ENCODE results near the gene ADARB1.

Gene ADARB1

DNA sequence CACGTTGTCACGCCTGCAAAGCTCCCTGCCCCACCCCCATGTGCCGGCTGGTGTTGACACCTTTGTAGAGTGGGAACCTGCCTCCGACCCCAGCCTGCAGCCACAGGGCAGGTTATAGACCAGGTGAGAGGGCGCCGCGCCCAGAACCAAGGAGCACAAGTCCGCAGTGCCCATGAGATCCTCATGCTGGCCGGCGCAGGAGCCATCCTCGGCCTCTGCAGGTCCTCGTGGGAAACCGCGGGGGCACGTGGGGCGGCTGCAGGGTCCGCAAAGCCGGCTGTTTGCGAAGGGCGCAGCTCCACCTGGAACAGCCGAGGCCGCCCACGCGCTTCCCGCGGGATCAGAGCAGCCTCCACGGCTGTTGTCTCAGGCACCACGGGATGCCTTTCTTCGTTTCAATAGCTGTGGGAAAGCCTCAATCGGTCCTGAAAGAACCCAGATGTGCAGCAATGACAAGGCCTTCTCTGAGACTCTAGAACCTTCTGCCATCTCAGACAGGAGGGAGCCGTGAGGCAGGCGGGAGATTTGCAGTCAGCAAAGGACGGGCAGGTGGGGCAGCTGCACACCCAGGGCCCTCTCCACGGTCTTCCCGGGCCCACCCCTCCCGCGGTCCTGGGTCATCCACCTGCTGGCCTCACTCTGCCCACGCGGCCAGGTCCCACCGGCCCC lies 183.4 kb downstream of the ADARB1 start:
- no peaks in the 10 kb centered on the region for H3F3A ChIP-seq (ENCODE audit: insufficient read depth, low read length)
- no peaks in the 10 kb centered on the region for H3K27me3 ChIP-seq (ENCODE audit: insufficient read depth, low read length)
- no peak for TF ChIP-seq EZH2 (IDR thresholded peaks at IDR 0.05; ENCODE audit: borderline replicate concordance, low read length)
- TF ChIP-seq, protein P1, sequence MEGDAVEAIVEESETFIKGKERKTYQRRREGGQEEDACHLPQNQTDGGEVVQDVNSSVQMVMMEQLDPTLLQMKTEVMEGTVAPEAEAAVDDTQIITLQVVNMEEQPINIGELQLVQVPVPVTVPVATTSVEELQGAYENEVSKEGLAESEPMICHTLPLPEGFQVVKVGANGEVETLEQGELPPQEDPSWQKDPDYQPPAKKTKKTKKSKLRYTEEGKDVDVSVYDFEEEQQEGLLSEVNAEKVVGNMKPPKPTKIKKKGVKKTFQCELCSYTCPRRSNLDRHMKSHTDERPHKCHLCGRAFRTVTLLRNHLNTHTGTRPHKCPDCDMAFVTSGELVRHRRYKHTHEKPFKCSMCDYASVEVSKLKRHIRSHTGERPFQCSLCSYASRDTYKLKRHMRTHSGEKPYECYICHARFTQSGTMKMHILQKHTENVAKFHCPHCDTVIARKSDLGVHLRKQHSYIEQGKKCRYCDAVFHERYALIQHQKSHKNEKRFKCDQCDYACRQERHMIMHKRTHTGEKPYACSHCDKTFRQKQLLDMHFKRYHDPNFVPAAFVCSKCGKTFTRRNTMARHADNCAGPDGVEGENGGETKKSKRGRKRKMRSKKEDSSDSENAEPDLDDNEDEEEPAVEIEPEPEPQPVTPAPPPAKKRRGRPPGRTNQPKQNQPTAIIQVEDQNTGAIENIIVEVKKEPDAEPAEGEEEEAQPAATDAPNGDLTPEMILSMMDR (IDR thresholded peaks at IDR 0.05; ENCODE audit: low read length), result no peak
- H3K9me3 ChIP-seq (ENCODE audit: low read length), result no peaks in the 10 kb centered on the region
- no peaks in the 10 kb centered on the region for H3K79me2 ChIP-seq (ENCODE audit: insufficient read depth, low read length)
- no peak overlapping the region for H3K4me3 ChIP-seq (ENCODE audit: low read depth, low read length, poor library complexity, severe bottlenecking)
- no peaks in the 10 kb centered on the region for H3K9me2 ChIP-seq (ENCODE audit: low read depth, low read length)
- no peaks in the 10 kb centered on the region for H3K36me3 ChIP-seq (ENCODE audit: insufficient read depth, low read length)
- no peaks in the 10 kb centered on the region for H4K20me1 ChIP-seq (ENCODE audit: insufficient read depth, low read length)
- H2AFZ ChIP-seq (ENCODE audit: low read length), result no peak overlapping the region
- H3K4me1 ChIP-seq (ENCODE audit: insufficient read depth, low read length, severe bottlenecking), result peaks cover 22% of the 10 kb centered on the region
- no peak overlapping the region for H3K9ac ChIP-seq (ENCODE audit: low read length)
- H3K27ac ChIP-seq (ENCODE audit: low read depth, low read length, poor library complexity, severe bottlenecking), result no peak overlapping the region
- no peak overlapping the region for H3K4me2 ChIP-seq (ENCODE audit: low read length)

DNA sequence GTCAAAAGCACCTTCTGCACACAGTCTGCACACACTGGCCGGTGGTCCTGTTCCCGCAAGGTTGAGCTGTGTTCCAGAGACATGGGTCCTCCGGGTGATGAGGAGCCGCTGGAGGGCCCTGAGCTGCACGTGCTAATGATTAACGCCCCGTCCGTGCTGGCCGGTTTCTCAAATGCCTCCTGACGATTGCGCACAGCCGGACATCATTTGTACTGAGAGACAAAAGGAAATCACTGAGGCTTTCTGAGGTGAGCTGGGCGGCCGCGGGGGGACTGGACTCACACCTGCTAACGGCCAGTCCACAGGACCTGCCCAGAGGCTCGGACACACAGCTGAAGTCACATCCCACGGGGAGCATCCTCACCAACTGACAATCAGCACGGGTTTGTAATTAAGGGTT lies 184.1 kb downstream of the ADARB1 start:
- peaks cover 3% of the 10 kb centered on the region; the same call in 1 of the 2 replicates for H3K36me3 ChIP-seq (ENCODE audit: insufficient read depth, low read length)
- H3K9me2 ChIP-seq (ENCODE audit: low read depth, low read length), result no peaks in the 10 kb centered on the region
- H4K20me1 ChIP-seq (ENCODE audit: insufficient read depth, low read length), result no peaks in the 10 kb centered on the region
- H2AFZ ChIP-seq (ENCODE audit: low read length), result no peak overlapping the region
- H3K4me1 ChIP-seq (ENCODE audit: insufficient read depth, low read length, severe bottlenecking), result peaks cover 22% of the 10 kb centered on the region
- H3K4me2 ChIP-seq (ENCODE audit: low read length), result no peak overlapping the region
- TF ChIP-seq, protein P1 (IDR thresholded peaks at IDR 0.05; ENCODE audit: low read length), result no peak
- TF ChIP-seq EZH2 (IDR thresholded peaks at IDR 0.05; ENCODE audit: borderline replicate concordance, low read length), result no peak
- H3K27ac ChIP-seq (ENCODE audit: low read depth, low read length, poor library complexity, severe bottlenecking), result no peak overlapping the region
- H3K79me2 ChIP-seq (ENCODE audit: insufficient read depth, low read length), result no peaks in the 10 kb centered on the region
- no peaks in the 10 kb centered on the region for H3F3A ChIP-seq (ENCODE audit: insufficient read depth, low read length)
- H3K27me3 ChIP-seq (ENCODE audit: insufficient read depth, low read length), result no peaks in the 10 kb centered on the region
- no peaks in the 10 kb centered on the region for H3K9me3 ChIP-seq (ENCODE audit: low read length)
- H3K9ac ChIP-seq (ENCODE audit: low read length), result no peak overlapping the region
- H3K4me3 ChIP-seq (ENCODE audit: low read depth, low read length, poor library complexity, severe bottlenecking), result no peak overlapping the region

DNA sequence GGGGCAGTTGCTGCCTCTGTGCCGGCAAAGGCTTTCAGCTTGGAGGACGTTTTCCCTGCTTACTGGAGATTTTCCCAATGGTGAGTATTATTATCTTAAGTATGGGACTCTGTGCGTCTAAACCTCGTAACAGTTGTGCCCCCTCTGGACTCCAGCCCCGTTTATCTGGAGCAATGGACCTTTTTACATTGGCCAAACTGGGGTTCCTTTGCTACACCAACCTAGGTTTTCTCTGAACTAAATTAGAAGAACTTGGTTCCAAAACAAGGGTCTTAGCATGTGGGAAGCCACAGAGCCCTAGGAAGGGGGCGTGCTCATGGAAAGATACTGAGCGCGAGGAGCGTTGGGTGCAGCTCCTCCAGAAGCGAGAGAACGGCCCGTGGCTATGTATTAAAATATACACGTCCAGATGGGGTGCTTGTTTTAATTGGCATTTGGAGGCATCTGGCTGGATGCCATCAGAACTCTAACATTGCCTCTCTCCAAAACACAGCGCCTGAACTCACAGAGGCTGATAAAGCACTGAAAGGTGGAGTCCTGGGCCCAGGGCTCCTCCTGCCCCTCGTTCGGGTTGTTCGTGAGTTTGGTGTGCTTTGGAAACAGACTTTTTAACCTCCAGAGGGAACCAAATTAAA lies 184.9 kb downstream of the ADARB1 start:
- Histone ChIP-seq H3K27me3 (ENCODE audit: insufficient read depth, low read length) (no peaks in the 10 kb centered on the region), H3K9me2 (ENCODE audit: low read depth, low read length) (no peaks in the 10 kb centered on the region), H3K79me2 (ENCODE audit: insufficient read depth, low read length) (no peaks in the 10 kb centered on the region), H3F3A (ENCODE audit: insufficient read depth, low read length) (no peaks in the 10 kb centered on the region), H4K20me1 (ENCODE audit: insufficient read depth, low read length) (no peaks in the 10 kb centered on the region), H3K4me2 (ENCODE audit: low read length) (no peak overlapping the region), H3K27ac (ENCODE audit: low read depth, low read length, poor library complexity, severe bottlenecking) (no peak overlapping the region), H3K36me3 (ENCODE audit: insufficient read depth, low read length) (peaks cover 12% of the 10 kb centered on the region; the same call in 1 of the 2 replicates), H3K9ac (ENCODE audit: low read length) (no peak overlapping the region), H3K4me3 (ENCODE audit: low read depth, low read length, poor library complexity, severe bottlenecking) (no peak overlapping the region), H2AFZ (ENCODE audit: low read length) (no peak overlapping the region), H3K9me3 (ENCODE audit: low read length) (no peaks in the 10 kb centered on the region), H3K4me1 (ENCODE audit: insufficient read depth, low read length, severe bottlenecking) (peaks cover 22% of the 10 kb centered on the region)
- TF ChIP-seq, protein P1 (IDR thresholded peaks at IDR 0.05; ENCODE audit: low read length), result no peak
- no peak for TF ChIP-seq EZH2 (IDR thresholded peaks at IDR 0.05; ENCODE audit: borderline replicate concordance, low read length)

Data from OCI-LY1 (cell line).